Measurements from ENCODE around the gene SETD2.
"Not testable (repeated sequence)": the region's sequence is repeated elsewhere in the genome, so short reads cannot be mapped to it uniquely, and the experiment has no call there.

The SETD2 gene, protein sequence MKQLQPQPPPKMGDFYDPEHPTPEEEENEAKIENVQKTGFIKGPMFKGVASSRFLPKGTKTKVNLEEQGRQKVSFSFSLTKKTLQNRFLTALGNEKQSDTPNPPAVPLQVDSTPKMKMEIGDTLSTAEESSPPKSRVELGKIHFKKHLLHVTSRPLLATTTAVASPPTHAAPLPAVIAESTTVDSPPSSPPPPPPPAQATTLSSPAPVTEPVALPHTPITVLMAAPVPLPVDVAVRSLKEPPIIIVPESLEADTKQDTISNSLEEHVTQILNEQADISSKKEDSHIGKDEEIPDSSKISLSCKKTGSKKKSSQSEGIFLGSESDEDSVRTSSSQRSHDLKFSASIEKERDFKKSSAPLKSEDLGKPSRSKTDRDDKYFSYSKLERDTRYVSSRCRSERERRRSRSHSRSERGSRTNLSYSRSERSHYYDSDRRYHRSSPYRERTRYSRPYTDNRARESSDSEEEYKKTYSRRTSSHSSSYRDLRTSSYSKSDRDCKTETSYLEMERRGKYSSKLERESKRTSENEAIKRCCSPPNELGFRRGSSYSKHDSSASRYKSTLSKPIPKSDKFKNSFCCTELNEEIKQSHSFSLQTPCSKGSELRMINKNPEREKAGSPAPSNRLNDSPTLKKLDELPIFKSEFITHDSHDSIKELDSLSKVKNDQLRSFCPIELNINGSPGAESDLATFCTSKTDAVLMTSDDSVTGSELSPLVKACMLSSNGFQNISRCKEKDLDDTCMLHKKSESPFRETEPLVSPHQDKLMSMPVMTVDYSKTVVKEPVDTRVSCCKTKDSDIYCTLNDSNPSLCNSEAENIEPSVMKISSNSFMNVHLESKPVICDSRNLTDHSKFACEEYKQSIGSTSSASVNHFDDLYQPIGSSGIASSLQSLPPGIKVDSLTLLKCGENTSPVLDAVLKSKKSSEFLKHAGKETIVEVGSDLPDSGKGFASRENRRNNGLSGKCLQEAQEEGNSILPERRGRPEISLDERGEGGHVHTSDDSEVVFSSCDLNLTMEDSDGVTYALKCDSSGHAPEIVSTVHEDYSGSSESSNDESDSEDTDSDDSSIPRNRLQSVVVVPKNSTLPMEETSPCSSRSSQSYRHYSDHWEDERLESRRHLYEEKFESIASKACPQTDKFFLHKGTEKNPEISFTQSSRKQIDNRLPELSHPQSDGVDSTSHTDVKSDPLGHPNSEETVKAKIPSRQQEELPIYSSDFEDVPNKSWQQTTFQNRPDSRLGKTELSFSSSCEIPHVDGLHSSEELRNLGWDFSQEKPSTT (N-terminal part only)

DNA sequence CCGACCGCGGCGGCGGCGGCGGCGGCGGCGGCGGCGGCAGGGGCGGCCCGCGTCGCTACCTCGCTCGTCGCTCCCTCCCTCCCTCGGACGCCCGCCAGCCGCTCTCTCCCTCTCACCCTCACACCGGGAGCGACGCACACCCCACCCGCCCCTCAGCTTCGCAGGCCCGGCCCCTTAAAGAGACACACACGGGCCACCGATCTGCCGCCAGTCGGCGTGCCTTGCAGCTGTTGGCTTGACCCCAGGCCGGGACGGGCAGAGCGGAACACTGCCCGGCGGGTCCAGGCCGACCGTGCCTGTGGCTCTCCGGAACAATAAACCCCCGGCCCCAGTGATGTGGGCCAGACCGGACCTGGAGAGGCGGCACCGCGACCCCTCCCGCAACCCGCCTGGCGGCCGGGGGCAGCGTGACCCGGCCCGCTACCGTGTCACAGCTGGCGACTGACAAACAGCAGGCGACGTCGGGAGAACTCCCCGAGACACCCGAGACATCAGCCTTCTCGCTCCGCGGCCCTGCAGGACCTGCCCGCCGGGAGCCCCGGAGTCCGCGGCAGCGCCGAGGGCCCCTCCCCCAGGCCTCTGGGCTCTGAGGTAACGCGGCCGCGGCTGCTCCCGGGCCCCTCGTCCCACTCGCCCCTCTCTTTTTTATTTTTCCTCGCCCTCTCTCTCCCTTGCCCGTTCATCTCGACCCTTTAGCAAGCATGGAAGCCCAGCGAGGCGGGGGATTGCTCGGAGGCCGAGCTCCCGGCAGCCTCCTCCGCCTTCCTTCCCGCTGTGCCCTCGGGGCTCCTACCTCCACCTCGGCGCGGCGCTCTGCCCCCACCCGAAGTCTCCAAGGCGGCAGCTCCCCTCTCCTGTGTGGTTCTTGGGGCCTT, at the start of gene SETD2:
Gene SETD2 (minus strand): TSS at position 107 of the 875 bp plus-strand sequence. CDS start 189 bp downstream, outside the sequence.
- DNase-seq: peak; percentile 63

DNA sequence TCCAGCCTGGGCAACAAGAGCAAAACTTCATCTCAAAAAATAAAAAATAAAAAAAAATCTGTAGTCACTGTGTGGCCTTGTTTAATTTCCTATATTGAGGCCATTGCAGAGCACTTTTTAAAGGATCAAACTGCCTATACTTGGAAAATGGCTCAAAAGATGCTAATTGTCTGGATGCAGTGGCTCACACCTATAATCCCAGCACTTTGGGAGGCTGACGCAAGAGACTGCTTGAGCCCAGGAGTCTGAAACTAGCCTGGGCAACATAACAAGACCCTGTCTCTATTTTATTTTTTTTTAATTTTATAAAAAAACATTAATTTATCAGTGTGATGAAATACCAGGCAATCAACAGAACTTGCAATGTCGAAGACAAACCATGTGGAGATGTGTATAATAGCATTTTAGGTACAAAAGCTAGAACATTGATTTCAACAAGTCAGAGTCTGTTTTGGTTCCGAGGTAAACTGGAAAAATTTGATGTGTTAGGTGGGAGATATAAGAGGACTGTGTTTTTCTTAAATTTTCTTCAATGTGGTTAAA, 47.0 kb upstream of the SETD2 start:
- DNase-seq: no peak

DNA sequence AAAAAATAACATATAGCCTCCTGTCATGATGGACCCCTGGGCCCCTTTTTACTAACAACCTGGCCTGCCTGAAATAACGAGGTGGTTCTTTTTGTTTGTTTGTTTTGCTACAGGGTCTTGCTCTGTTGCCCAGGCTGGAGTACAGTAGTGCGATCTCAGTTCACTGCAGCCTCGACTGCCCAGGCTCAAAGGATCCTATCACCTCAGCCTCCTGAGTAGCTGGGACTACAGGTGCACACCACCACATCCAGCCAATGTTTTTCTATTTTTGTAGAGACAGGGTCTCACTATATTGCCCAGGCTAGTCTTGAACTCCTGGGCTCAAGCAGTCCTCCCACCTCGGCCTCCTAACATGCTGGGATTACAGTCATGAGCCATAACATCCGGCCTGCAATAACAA, 42.1 kb upstream of the SETD2 start:
- not testable (repeated sequence) for DNase-seq

DNA sequence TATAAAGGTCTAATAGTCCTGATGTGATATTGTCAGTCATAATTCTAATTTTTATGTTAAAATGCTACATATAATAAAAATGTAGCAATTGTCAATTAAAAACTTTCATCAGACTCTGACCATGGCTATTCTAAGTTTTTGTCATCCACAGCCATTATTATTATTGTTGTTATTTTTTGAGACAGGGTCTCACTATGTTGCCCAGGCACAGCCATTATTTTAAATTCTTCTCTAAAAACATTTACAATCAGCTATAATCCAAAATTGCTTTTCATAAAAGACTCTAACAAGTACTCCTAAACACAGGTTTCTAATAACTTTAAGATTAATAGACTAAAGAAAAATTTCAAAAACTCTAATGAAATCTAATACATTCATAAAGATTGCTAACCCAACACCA, 41.0 kb upstream of the SETD2 start:
- no peak for DNase-seq

DNA sequence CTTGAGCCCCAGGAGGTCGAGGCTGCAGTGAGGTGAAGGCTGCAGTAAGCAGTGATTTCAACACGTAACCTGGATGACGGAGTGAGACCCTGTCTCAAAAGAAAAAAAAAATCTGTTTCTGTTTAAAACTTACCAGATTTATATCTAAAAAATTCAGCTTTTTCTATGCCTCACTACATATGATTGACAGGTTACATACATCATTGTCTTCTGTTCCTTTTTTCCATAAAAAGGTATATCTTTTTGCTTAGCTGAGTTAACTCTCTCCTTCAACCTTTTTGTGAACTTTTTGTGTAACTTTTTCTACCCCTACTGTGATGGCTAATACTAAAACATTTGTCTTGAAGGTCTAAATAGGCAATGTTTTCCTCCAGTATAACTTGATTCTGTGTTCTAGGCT, 38.6 kb upstream of the SETD2 start:
- DNase-seq: no peak

DNA sequence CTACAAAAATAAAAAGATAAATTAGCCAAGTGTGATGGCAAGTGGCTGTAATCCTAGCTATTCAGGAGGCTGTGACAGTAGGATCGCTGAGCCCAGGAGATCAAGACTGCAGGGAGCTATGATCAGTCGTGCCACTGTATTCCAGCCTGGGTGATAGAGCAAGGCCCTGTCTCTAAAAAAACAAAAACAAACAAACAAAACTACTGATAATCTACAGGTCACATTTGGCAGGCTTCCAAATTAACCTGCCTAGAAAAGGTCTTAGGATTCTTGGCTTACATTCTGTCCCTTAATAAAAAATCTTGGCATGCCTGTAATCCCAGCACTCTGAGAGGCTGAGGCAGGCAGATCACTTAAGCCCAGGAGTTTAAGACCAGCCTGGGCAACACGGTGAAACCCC, 33.4 kb upstream of the SETD2 start:
- DNase-seq: no peak

DNA sequence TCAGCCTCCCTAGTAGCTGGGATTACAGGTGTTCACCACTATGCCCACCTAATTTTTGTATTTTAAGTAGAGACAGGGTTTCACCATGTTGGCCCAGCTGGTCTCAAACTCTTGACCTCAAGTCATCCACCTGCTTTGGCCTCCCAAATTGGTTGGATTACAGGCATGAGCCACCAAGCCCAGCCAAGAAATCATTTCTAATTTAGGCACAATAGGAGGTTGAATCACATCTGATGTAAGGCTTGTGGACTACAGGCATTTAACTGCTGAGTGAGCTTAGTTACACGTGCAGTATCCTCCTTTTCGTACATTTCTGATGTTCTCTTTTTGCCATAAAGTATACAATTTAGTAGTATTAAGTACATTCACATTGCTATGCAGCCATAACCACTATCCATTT, 31.1 kb upstream of the SETD2 start:
- DNase-seq: no peak

DNA sequence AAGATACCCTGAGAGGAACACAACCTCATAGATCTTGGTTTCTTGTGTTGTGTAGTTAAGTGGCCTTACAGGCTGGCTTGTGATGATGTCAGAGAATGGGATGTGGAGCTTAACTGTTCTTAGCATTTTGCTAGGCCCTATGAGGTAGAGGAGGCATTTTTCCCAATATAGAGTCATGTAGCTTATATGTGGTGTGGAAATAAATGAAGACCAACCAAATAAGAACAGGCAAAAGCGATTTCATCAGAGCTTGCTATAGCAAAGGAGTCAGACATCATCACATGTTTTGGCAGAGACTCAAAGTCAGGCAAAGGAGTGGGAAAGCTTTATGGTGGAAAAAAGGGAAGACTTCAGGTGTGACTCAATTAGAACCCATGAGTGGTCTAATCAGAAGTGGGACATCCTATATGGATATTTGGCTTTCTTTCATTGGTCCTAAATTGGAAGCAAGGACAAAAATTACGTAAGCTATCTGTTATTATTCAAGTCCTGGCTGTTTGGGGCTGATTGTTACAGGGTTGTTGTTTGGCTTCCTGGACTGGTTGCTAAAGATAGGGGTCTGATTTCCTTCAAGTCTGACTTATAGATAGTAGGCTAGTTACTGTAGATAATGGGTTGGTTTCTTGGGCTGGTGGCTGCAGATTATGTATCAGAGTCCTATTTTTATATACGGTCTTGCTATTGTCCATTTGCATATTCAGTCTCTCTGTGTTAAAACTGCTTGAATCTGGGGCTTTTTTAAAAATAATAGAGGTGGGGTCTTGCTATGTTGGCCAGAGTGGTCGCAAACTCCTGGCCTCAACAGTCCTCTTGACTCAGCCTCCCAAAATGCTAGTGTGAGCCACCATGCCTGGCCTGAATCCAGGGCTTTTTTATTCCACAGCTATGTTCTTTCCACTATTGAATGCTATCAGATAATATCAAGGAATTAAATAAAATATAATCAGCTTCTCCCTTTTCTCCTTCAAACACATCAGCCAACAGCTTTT, 30.3 kb upstream of the SETD2 start:
- no peak for DNase-seq

DNA sequence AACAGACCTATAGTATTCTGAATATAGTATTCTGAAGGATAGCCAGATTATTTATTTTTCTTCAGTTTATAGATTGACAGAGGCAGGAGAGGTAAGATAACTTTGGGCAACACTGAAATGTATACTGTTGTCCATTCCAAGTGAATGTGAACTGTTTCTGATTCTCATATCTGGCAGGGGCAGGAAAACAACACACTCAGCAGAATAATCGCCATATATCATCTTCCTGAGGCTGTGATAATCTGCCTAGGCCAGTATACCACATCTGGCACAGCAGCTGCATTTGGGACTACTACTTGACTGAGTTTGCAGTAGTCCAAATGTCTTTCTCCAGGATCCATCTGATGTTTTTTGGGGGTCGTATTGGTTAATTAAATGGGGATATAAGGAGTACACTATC, 22.4 kb upstream of the SETD2 start:
- DNase-seq: no peak

DNA sequence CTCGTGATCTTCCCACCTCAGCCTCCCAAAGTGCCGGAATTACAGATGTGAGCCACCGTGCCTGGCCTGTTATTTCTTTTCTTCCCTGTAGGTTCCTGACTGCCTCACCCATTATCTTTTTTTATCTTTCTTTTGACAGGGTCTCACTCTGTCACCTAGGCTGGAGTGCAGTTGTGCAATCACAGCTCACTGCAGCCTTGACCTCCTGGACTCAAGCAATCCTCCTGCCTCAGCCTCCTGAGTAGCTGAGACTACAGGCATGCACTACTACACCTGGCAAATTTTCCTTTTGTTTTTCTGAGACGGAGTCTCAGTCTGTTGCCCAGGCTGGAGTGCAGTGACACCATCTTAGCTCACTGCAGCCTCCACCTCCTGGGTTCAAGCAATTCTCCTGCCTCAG, 17.8 kb upstream of the SETD2 start:
- not testable (repeated sequence) for DNase-seq

DNA sequence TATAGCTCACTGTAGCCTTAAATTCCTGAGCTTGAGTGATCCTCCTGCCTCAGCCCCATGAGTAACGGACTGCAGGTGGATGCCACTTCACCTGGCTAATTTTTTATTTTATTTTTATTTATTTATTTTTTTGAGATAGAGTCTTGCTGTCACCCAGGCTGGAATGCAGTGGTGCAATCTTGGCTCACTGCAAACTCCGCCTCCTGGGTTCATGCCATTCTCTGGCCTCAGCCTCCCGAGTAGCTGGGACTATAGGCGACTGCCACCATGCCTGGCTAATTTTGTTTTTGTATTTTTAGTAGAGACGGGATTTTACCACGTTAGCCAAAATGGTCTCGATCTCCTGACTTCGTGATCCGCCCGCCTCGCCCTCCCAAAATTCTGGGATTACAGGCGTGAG, 16.1 kb upstream of the SETD2 start:
- DNase-seq: not testable (repeated sequence)

DNA sequence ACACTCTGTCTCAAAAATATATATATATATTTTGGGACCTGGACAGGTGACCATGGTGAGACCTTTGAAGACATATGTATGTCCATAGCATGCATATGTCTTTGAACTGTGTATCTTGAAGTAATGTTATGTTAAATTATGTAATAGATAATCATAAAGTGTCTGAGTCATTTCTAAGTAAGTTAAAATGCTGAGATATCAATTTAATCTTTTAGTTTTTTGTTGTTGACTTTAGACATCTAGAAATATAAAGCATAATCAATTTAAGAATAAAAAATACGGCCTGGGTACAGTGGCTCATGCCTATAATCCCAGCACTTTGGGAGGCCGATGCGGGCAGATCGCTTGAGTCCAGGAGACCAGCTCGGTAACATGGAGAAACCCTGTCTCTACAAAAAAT, 12.7 kb upstream of the SETD2 start:
- no peak for DNase-seq

DNA sequence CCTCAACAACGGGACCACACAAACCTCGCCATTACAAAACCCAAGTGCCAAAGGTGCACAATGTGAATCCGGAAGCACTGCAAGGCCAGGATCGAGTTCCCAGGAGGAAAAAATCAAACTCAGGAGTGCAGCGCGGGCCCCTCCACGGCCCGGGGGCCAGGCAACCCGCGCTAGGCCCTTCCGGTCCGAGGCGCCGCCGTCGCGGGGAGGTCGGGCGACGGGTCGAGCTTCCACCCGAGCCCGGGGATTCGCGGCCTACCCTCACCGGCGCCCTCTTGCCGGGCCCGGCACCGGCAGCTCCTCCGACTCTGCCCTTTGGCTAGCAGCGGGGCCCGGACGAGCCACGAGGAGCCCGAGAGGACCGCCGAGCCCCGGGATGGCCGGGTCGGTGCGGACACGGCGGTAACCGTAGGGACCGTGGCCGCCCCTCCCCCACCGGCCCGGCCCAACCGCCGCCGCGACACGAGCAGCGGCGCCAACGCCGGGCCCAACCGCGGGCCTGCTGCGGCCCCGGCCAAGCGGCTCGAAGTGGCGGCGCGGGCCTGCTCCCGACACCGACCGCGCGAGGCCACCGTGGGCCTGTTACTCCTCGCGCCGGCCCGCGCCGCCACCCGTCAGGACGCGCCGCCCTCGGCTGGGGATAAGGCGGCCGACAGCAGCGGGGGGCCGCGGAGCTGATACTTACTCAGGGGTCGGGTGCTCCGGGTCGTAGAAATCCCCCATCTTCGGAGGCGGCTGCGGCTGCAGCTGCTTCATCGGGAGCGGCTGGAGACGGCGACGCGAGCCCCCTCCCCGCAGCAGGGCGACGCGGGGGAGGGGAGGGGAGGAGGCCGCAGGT, 525 bp downstream of the SETD2 start:
- DNase-seq: peak; percentile 32

DNA sequence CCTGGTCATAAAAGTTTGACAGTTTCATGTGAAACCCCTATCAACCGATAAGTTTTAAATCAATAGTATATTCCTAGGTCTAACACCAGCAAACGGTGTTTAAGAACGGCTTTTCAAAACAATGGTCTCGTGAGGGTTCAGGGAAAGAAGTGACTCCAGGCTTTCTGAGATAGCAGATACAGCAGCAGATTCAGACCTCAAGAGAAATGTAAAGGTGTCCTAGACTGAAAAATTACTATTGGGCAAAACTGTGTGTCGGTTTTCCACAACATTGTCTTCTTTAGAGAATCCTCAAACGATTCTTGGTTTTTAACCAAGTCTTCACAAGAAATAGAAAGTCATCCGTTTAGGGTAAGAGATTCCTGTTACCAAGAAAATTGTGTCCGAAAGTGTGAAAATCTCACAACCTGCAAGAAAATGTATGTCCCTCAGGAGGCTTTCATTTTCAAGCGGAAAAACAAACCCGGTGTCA, 1.2 kb downstream of the SETD2 start:
- DNase-seq: no peak

DNA sequence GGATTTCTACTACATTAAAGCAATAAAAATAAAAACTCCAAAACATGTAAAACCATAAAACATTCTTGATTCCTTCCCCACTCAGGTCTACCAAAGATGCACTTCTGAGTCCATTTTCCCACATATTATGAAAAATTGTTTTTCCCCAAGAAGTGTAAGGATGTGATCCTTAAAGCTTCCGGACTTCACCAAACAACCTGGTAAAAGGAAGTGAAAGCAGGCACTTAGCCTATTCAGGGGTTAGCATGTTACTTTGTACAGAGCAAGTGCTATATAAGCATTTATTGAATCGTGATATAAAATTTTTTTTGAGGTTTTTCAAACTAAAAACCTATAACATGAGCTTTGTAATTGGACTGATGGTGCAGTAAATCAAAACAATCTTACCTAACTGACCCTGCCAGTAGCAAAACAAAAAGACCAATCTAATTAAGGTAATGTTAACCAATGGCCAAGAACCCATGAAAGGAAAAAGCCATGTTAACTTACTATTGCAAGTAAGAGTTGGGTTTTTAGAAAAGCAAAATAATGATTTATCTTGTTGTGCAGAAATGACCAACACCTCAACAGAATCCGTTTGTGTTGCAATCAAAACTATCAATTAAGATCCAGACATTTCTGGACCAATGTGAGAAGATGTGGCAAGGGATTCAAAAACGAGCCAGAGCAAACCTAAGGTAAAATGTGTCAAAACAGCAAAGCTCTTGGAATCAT, 1.8 kb downstream of the SETD2 start:
- no peak for DNase-seq

DNA sequence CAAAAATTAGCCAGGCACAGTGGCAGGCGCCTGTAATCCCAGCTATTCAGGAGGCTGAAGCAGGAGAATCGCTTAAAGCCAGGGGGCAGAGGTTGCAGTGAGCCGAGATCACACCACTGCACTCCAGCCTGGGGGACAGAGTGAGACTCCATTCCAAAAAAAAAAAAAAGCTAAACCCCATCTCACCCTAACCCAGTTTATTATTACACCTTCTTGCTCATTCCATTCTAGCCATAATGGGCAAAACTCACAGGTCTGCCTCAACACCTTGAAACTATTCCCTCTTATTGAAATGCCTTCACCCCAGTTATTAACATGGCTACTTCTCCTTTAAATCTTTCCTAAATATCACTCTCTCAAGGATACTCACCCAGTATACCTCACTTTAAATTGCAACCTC, 4.1 kb downstream of the SETD2 start:
- DNase-seq: no peak

DNA sequence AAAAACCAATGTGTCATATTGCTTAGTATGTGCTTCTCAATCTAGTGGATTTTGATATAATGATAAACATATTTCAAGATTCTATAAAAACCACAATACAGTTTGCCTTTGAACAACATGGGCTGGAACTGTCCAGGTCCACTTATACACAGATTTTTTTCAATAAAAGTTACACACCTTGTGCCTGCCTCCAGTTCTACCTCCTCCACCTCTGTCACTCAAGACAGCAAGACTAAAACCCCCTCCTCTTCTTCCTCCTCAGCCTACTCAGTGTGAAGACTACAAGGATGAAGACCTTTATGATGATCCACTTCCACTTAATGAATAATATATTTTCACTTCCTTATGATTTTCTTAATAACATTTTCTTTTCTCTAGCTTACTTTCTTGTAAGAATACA, 5.7 kb downstream of the SETD2 start:
- DNase-seq: no peak

DNA sequence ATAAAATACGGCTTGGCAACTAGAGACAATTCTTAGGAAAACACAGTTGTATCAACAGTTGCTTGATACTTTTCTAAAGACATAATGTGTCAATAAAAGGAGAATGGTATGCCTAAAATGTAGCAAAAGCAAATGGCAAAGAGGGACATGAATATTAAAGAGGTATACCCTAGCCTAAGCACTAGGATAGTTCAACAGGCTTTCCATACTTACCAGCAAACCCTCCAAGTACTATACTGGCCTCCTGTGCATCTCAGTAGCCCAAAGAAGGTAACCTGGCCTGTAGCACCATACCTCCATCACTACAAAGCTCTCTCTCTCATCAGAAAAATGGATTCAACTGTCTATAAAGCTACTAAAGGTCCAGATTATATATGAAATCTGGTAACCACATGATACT, 7.5 kb downstream of the SETD2 start:
- no peak for DNase-seq

DNA sequence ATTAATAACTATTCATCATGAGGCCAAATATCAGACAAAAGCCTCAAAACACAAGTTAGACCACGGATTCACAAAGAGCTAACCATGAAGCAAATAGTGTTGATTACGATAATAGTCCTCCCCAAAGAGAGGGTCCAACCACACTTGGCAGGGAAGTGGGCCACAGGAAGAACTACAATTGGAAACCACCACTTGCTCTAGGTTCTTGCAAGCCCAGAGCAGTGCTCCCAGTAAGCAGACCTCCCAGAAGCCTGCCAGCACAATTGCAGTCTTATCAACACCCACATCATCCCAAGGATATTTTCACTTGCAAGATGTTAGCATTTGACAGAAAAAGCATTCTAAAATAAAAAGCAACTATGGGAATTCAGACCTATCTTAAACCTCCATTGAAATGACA, 11.3 kb downstream of the SETD2 start:
- DNase-seq: no peak

Measured in NCI-H2171 (cell line).